Astrocyte of the cerebellum (primary cell): ENCODE measurements around the gene LUC7L3.
"Not testable (repeated sequence)": the region's sequence is repeated elsewhere in the genome, so short reads cannot be mapped to it uniquely, and the experiment has no call there.

Experiments used
- DNase-seq: peaks from one replicate; pipeline ENCODE4 v3.0.0-alpha.2; 2011; ENCODE audit warnings: low read depth
- H3K4me3 ChIP-seq: 2 replicates; pipeline ENCODE4 v1.5.1; 2011; ENCODE audit warnings: mild to moderate bottlenecking, low read depth, low read length, moderate library complexity
- CTCF ChIP-seq: IDR thresholded peaks from 2 replicates; pipeline ENCODE4 v1.5.1; 2012; ENCODE audit warnings: low read length, low read depth, moderate library complexity, mild to moderate bottlenecking; ENCODE audit errors: missing control alignments
- in situ Hi-C: cut with HindIII; loops from 2 replicates; pipeline ENCODE4 v1.10.0; 2017; ENCODE audit warnings: low sequenced_read_pairs

LUC7L3 gene

GRCh38 chr17:50802609-50803571, 83.5 kb downstream of the LUC7L3 start:
- in situ Hi-C loops: loop anchor here (5.0 kb wide), 1 partner anchor 34 kb away; the partner anchor contains the start of gene WFIKKN2

GRCh38 chr17:50803676-50804075, 84.3 kb downstream of the LUC7L3 start:
- in situ Hi-C loops: loop anchor here (5.0 kb wide), 1 partner anchor 34 kb away; the partner anchor contains the start of gene WFIKKN2
- DNase-seq: no peak
- H3K4me3 ChIP-seq: no peak overlapping the region
- no peak for TF ChIP-seq CTCF

More at GRCh38 chr17:50802609-50803571, 83.5 kb downstream of the LUC7L3 start:
- no peak overlapping the region for H3K4me3 ChIP-seq
- no peak for TF ChIP-seq CTCF
- DNase-seq: no peak

GRCh38 chr17:50804749-50805475, 85.5 kb downstream of the LUC7L3 start:
- not testable (repeated sequence) for DNase-seq, H3K4me3 ChIP-seq
- in situ Hi-C loops: loop anchor here (5.0 kb wide), 1 partner anchor 32 kb away; the partner anchor contains the start of gene WFIKKN2

DNA sequence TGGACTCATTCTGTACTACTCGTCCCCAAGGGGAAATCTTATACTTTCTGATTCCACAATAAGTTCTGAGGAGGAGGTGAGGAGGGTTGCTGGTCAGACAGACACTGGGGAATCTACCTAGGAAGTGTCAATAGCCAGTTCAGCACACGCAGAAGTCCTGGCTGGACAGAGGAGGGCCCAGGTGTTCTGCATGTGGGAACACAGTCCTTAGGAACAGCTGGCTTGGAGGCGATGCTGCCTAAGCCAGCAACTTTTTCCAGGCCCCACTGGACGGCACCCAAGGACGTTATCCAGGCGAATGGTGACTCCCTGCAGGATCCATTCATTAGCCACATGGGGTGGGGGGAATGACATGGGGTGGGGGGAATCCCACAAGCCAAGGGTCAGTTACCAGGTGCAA, 86.1 kb downstream of the LUC7L3 start:
- no peak for TF ChIP-seq CTCF
- no peak overlapping the region for H3K4me3 ChIP-seq
- DNase-seq: no peak
- in situ Hi-C loops: no loop called here
